SK-N-SH (cell line): ENCODE results near the gene MS4A2. TPM values are rescaled to one million over a fixed set of nuclear protein-coding genes. Genes with fewer than 3 reads are reported as not detected.

Experiments
- CTCF ChIA-PET: fragments of 300-600, 350-600 bp; formaldehyde crosslinking; extraction: SDS; loops from one replicate; lab custom pipeline; 2021; lab: Yijun Ruan, JAX
- POLR2A ChIA-PET: fragments of 350-600 bp; sonication (Branson Sonifier 250); formaldehyde crosslinking; extraction: SDS; loops from one replicate; lab custom pipeline; 2020; ENCODE audit warnings: antibody characterized with exemption, inconsistent platforms; lab: Yijun Ruan, JAX
- DNase-seq: peaks from one replicate; pipeline ENCODE4 v3.0.0; 2012
- H2AFZ ChIP-seq: fragments of 200-600 bp; sonication (generic); 2 replicates; pipeline ENCODE4 v1.8.1; 2016; ENCODE audit warnings: antibody characterized with exemption, mild to moderate bottlenecking, low read depth
- H3F3A ChIP-seq: fragments of 200-600 bp; sonication (generic); replicated peaks from 2 replicates; pipeline ENCODE3; 2016; ENCODE audit warnings: antibody characterized with exemption, mild to moderate bottlenecking; ENCODE audit not compliant: insufficient read depth
- H3K27ac ChIP-seq, 2 experiments: fragments of 200-500 bp in 1 of 2; fragments of 200-600 bp in 1 of 2; sonication (Bioruptor generic) in 1 of 2; sonication (generic), shearing (Covaris generic) in 1 of 2; 2 replicates each; pipeline versions ENCODE4 v1.5.1 to v1.6.1; 2014 to 2016; ENCODE audit warnings: low read depth in 2 of 2, inconsistent platforms in 1 of 2, low read length in 1 of 2, mild to moderate bottlenecking in 1 of 2, mixed read lengths in 1 of 2
- H3K27me3 ChIP-seq: fragments of 200-600 bp; sonication (generic), shearing (Covaris generic); 2 replicates; pipeline ENCODE4 v1.6.1; 2016; ENCODE audit warnings: mixed run types; ENCODE audit not compliant: insufficient read depth
- H3K36me3 ChIP-seq, 2 experiments: fragments of 200-500 bp in 1 of 2; fragments of 200-600 bp in 1 of 2; sonication (Bioruptor generic) in 1 of 2; sonication (generic) in 1 of 2; replicated peaks in 1 of 2; 2 replicates each; pipeline versions ENCODE3 to v1.5.1; 2014 to 2016; ENCODE audit warnings: low read length in 1 of 2, mild to moderate bottlenecking in 1 of 2; ENCODE audit not compliant: insufficient read depth in 2 of 2, control insufficient read depth in 1 of 2
- H3K4me1 ChIP-seq, 2 experiments: fragments of 200-500 bp in 1 of 2; fragments of 200-600 bp in 1 of 2; sonication (Bioruptor generic) in 1 of 2; sonication (generic), shearing (Covaris generic) in 1 of 2; 2 replicates each; pipeline versions ENCODE4 v1.5.1 to v1.6.1; 2014 to 2016; ENCODE audit warnings: low read depth in 1 of 2, low read length in 1 of 2, mixed run types in 1 of 2; ENCODE audit not compliant: insufficient read depth in 2 of 2, control insufficient read depth in 1 of 2
- H3K4me2 ChIP-seq: fragments of 200-600 bp; sonication (generic), shearing (Covaris generic); 2 replicates; pipeline ENCODE4 v1.6.1; 2017; ENCODE audit warnings: mixed run types
- H3K4me3 ChIP-seq, 2 experiments: fragments of 200-500 bp in 1 of 2; fragments of 200-600 bp in 1 of 2; sonication (Bioruptor generic) in 1 of 2; sonication (generic), shearing (Covaris generic) in 1 of 2; 2 replicates each; pipeline versions ENCODE4 v1.5.1 to v1.8.1; 2014 to 2016; ENCODE audit warnings: low read depth in 2 of 2, inconsistent platforms in 1 of 2, low read length in 1 of 2, mild to moderate bottlenecking in 1 of 2, mixed read lengths in 1 of 2, moderate library complexity in 1 of 2
- H3K79me2 ChIP-seq: fragments of 200-600 bp; sonication (generic); 2 replicates; pipeline ENCODE4 v1.8.1; 2017; ENCODE audit warnings: mild to moderate bottlenecking; ENCODE audit not compliant: insufficient read depth
- H3K9ac ChIP-seq: fragments of 200-600 bp; sonication (generic); 2 replicates; pipeline ENCODE4 v1.6.1; 2017; ENCODE audit warnings: mixed run types
- H3K9me2 ChIP-seq: fragments of 200-600 bp; sonication (generic); 2 replicates; pipeline ENCODE4 v1.6.1; 2017; ENCODE audit warnings: mixed run types
- H3K9me3 ChIP-seq: fragments of 200-600 bp; sonication (generic); 2 replicates; pipeline ENCODE4 v1.6.1; 2017; ENCODE audit warnings: mixed run types, mild to moderate bottlenecking, moderate library complexity
- H4K20me1 ChIP-seq: fragments of 200-600 bp; sonication (generic); 2 replicates; pipeline ENCODE4 v1.6.1; 2017; ENCODE audit warnings: mild to moderate bottlenecking, mixed run types; ENCODE audit not compliant: insufficient read depth
- CTCF ChIP-seq: fragments of 200-600 bp; sonication (generic); IDR thresholded peaks from 2 replicates; pipeline ENCODE4 v1.6.1; 2017; ENCODE audit warnings: antibody characterized with exemption, mild to moderate bottlenecking, moderate library complexity
- EP300 ChIP-seq, 2 experiments: IDR thresholded peaks; 2 replicates each; pipeline versions ENCODE4 v1.4.0 to v1.6.1; 2012; ENCODE audit warnings: borderline replicate concordance in 1 of 2, low read depth in 1 of 2, low read length in 1 of 2
- FOXM1 ChIP-seq: IDR thresholded peaks from 2 replicates; pipeline ENCODE4 v1.4.0; 2012; ENCODE audit warnings: low read depth, mild to moderate bottlenecking
- GABPA ChIP-seq: IDR thresholded peaks from 2 replicates; pipeline ENCODE4 v1.4.0; 2012; ENCODE audit warnings: low read depth, mild to moderate bottlenecking
- IRF3 ChIP-seq: fragments of 150-350 bp; IDR thresholded peaks from 2 replicates; pipeline ENCODE4 v1.6.1; 2016; ENCODE audit warnings: mild to moderate bottlenecking, low read depth, low read length
- MEF2A ChIP-seq: IDR thresholded peaks from 2 replicates; pipeline ENCODE4 v1.4.0; 2012; ENCODE audit warnings: low read depth, borderline replicate concordance
- MXI1 ChIP-seq: IDR thresholded peaks from 2 replicates; pipeline ENCODE4 v1.6.1; 2012; ENCODE audit warnings: mild to moderate bottlenecking, low read depth, low read length, improper control_type of control experiment
- TCF12 ChIP-seq: IDR thresholded peaks from 2 replicates; pipeline ENCODE4 v1.4.0; 2012
- USF1 ChIP-seq: IDR thresholded peaks from 2 replicates; pipeline ENCODE4 v1.4.0; 2012; ENCODE audit warnings: low read depth, borderline replicate concordance
- YY1 ChIP-seq: IDR thresholded peaks from 2 replicates; pipeline ENCODE4 v1.4.0; 2012; ENCODE audit warnings: low read depth, mild to moderate bottlenecking
- WGBS: methylation state at CpG from one replicate; pipeline ENCODE4 v1.1.6; 2017; ENCODE audit warnings: low lambda C conversion rate; 5-methylcytosine and 5-hydroxymethylcytosine counted together
- polyA plus RNA-seq, 3 experiments: library from polyadenylated mRNA; depleted of rRNA; stranded (reverse); fragments of >200 nt; gene quantifications; 2 replicates each; pipeline ENCODE4 v1.2.3, GENCODE V29; 2012

Gene MS4A2
- polyA plus RNA-seq, 1 of the 3 experiments (the other 2 are of a cell fraction): not detected

- CTCF ChIA-PET: interaction anchor here (1.1 kb wide), 1 partner anchor 134 kb away, joined by 3 read pairs; no protein-coding TSS in a partner anchor
- no peaks in the 10 kb centered on the region; the same call in 1 of the 2 replicates for H3K27me3 ChIP-seq
- H4K20me1 ChIP-seq: no peaks in the 10 kb centered on the region
- H3K9me3 ChIP-seq: no peaks in the 10 kb centered on the region
- no peak for TF ChIP-seq FOXM1
- TF ChIP-seq MXI1: no peak
- TF ChIP-seq GABPA: no peak
- TF ChIP-seq, all 33 proteins: peak for 0
- no peaks in the 10 kb centered on the region for H3F3A ChIP-seq
- H3K4me3 ChIP-seq: no peak overlapping the region
- no peak overlapping the region for H3K9ac ChIP-seq
- no peaks in the 10 kb centered on the region for H3K9me2 ChIP-seq
- H2AFZ ChIP-seq: no peak overlapping the region
- no peak overlapping the region for H3K27ac ChIP-seq
- no peaks in the 10 kb centered on the region for H3K79me2 ChIP-seq
- no peaks in the 10 kb centered on the region for H3K36me3 ChIP-seq
- 14% methylated on average over 3 of the region's 3 CpGs for WGBS
- no peak for DNase-seq
- POLR2A ChIA-PET: no interaction called here
- H3K4me1 ChIP-seq: no peaks in the 10 kb centered on the region
- H3K4me2 ChIP-seq: no peak overlapping the region
Measured at GRCh38 chr11:60059052-60059451, 29.4 kb upstream of the MS4A2 start.

- H3K4me1 ChIP-seq: no peaks in the 10 kb centered on the region
- H3K9me2 ChIP-seq: no peaks in the 10 kb centered on the region
- no peak overlapping the region for H3K27ac ChIP-seq
- no peaks in the 10 kb centered on the region for H3F3A ChIP-seq
- H2AFZ ChIP-seq: no peak overlapping the region
- H3K27me3 ChIP-seq: no peaks in the 10 kb centered on the region; the same call in 1 of the 2 replicates
- H4K20me1 ChIP-seq: no peaks in the 10 kb centered on the region
- no peaks in the 10 kb centered on the region for H3K79me2 ChIP-seq
- H3K9ac ChIP-seq: no peak overlapping the region
- ChIA-PET POLR2A (no interaction called here), CTCF (interaction anchor here (1.1 kb wide), 1 partner anchor 134 kb away, joined by 3 read pairs; no protein-coding TSS in a partner anchor)
- H3K4me3 ChIP-seq: no peak overlapping the region
- DNase-seq: no peak
- H3K36me3 ChIP-seq: no peaks in the 10 kb centered on the region
- H3K4me2 ChIP-seq: no peak overlapping the region
- no peak for TF ChIP-seq CTCF
- TF ChIP-seq EP300 (IDR thresholded peaks at IDR 0.05; ENCODE audit: borderline replicate concordance in 1 of 2, low read depth in 1 of 2, low read length in 1 of 2): no peak
- no peak for TF ChIP-seq FOXM1
- no peak for TF ChIP-seq IRF3
- TF ChIP-seq USF1: no peak
- no peak for TF ChIP-seq MEF2A
- no peak for TF ChIP-seq YY1
- TF ChIP-seq MXI1: no peak
- TF ChIP-seq TCF12: no peak
- no peaks in the 10 kb centered on the region for H3K9me3 ChIP-seq
- WGBS: 29% methylated on average over 4 of the region's 4 CpGs
Measured at GRCh38 chr11:60059521-60060240, 28.8 kb upstream of the MS4A2 start.
